Effector memory CD8-positive, alpha-beta T cell (primary cell): ENCODE results near the gene TRIM29.

Source experiments
- ATAC-seq: fragments of 150-1000 bp; cut with Tn5 transposase; replicated peaks from 2 replicates; pipeline ENCODE4 v1.10.0; 2021; ENCODE audit warnings: mild to moderate bottlenecking, moderate library complexity
- DNase-seq, 3 experiments: peaks; one replicate each; pipeline ENCODE4 v3.0.0; 2021
- H3K27ac Mint-ChIP-seq, 2 donors: one replicate each; pipeline ENCODE4 v1.8.0; 2022; ENCODE audit warnings: mild to moderate bottlenecking in 2 of 2, mixed read lengths in 2 of 2, moderate library complexity in 2 of 2
- H3K27me3 Mint-ChIP-seq, 2 donors: one replicate each; pipeline ENCODE4 v1.8.0; 2022; ENCODE audit warnings: mixed read lengths in 2 of 2
- H3K36me3 Mint-ChIP-seq: one replicate; pipeline ENCODE4 v1.8.0; 2022; ENCODE audit warnings: mild to moderate bottlenecking, moderate library complexity, mixed read lengths; ENCODE audit not compliant: insufficient read depth
- H3K4me1 Mint-ChIP-seq, 2 donors: one replicate each; pipeline ENCODE4 v1.8.0; 2022; ENCODE audit warnings: low read depth in 2 of 2, mixed read lengths in 2 of 2
- H3K4me3 Mint-ChIP-seq, 2 donors: one replicate each; pipeline ENCODE4 v1.8.0; 2022; ENCODE audit warnings: mild to moderate bottlenecking in 2 of 2, mixed read lengths in 2 of 2, moderate library complexity in 2 of 2
- H3K9me3 Mint-ChIP-seq, 2 donors: one replicate each; pipeline ENCODE4 v1.8.0; 2022; ENCODE audit warnings: mixed read lengths in 2 of 2

Gene TRIM29

DNA sequence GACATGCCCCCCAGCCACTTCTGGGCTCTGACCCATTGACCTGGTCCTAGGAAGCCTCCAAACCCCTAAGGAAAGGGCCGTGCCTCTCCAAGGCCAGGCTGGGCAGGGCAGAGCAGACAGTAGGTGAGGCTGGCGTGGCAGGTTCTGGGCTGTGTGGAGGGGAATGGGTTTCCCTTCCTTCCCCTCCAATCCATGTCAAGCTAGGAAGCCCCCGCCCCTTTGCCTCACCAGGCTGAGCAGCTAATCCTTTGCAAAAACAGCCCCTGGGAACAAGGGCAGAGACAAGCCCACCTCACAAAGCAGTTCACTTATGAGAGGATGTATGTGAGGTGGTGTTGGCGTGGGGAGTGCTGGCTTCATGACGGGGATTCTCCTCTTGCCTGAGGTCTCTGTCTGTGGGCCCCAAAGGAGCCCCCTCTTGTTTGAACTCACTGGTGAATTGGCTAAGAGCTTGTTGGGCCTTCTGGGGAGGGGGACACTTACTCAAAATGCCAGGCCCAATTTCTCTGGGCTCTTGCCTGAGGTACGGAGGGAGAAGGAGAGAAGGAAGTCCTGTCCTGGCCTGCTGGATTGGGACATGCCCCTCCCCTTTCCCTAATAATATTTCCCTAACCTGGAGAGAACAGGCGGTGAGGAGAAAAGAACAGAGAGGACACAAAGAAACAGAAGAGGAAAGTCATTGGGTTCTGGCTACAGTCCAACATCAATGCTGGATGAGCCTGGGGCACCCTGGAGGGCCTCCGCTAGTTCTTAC lies 1.6 kb upstream of the TRIM29 start:
- Mint-ChIP-seq H3K36me3 (peaks cover 3% of the 10 kb centered on the region), H3K4me3 (no peak overlapping the region), H3K9me3 (no peaks in the 10 kb centered on the region), H3K4me1 (no peaks in the 10 kb centered on the region), H3K27me3 (peaks cover 36 to 59% of the 10 kb centered on the region in 2 donors), H3K27ac (no peak overlapping the region)
- no peak for DNase-seq
- ATAC-seq, result no peak

DNA sequence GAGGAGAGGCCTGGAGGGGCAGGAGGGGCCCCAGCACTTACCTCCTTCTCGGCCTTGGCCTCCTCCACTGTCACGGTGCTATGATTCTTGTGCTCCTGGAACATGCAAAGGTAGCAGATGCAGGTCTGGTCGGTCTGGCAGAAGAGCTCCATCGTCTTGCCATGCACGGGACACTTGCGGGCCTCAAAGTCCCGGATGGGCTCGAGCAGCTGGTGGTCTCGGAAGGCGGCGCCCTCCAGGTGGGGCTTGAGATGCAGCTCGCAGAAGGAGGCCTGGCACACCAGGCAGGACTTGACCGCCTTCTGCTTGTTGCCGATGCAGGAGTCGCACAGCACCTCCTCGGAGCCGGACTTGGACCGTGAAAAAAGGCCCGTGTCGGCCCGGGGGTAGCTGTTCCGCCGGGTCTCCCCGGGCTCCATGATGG lies 714 bp downstream of the TRIM29 start:
- ATAC-seq (no peak), DNase-seq (no peak)
- peaks cover 36 to 61% of the 10 kb centered on the region in 2 donors for H3K27me3 Mint-ChIP-seq
- H3K36me3 Mint-ChIP-seq, result no peaks in the 10 kb centered on the region
- no peak overlapping the region for H3K4me3 Mint-ChIP-seq
- H3K9me3 Mint-ChIP-seq, result no peaks in the 10 kb centered on the region
- no peaks in the 10 kb centered on the region for H3K4me1 Mint-ChIP-seq
- no peak overlapping the region for H3K27ac Mint-ChIP-seq

DNA sequence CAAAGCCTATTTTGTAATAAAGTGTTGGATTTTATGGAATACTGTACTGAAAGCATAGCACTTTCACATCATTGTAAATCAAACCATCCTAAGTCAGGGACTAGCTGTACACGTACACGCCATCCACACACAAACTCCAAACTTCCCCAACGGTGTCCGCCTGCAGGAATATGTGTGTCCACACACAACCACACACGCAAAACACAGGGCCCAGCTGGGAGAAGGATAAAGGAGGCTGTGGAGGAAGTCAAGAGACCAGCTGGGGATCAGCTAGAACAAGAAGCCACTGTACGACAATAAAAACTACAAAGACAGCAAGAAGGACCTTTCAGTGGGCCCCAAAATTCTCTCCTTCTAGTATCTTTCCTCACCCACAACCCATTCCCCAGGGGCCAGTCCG lies 1.6 kb downstream of the TRIM29 start:
- no peak for DNase-seq
- H3K9me3 Mint-ChIP-seq, result no peaks in the 10 kb centered on the region

DNA sequence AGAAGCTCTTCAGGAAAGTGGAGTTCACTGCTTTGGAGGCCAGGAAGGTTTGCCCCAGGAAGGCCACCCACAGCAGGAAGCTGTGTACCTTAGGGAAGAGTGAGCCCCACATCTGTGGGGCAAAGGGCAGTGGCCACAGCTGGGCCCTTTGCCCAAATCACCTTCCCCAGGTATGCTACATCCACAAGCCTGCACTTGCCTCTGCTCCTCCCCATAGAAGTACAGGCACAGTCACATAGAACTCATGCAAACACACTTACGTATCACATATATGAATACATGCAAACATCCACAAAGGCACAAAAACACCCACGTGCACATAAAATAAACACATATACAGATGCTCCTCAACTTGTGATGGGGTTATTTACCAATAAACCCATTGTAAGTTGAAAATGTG lies 2.1 kb downstream of the TRIM29 start:
- H3K27me3 Mint-ChIP-seq, result peaks cover 22 to 50% of the 10 kb centered on the region in 2 donors
- H3K9me3 Mint-ChIP-seq, result no peaks in the 10 kb centered on the region
- no peak overlapping the region for H3K4me3 Mint-ChIP-seq
- no peaks in the 10 kb centered on the region for H3K36me3 Mint-ChIP-seq
- DNase-seq, result no peak
- H3K27ac Mint-ChIP-seq, result no peak overlapping the region
- H3K4me1 Mint-ChIP-seq, result no peaks in the 10 kb centered on the region
- ATAC-seq, result no peak

More for the DNA sequence above, 1.6 kb downstream of the TRIM29 start:
- Mint-ChIP-seq H3K4me3 (no peak overlapping the region), H3K36me3 (no peaks in the 10 kb centered on the region), H3K27me3 (peaks cover 27 to 53% of the 10 kb centered on the region in 2 donors), H3K27ac (peak overlapping the region in 1 of 2 donors; percentile 20), H3K4me1 (no peaks in the 10 kb centered on the region)
- no peak for ATAC-seq

DNA sequence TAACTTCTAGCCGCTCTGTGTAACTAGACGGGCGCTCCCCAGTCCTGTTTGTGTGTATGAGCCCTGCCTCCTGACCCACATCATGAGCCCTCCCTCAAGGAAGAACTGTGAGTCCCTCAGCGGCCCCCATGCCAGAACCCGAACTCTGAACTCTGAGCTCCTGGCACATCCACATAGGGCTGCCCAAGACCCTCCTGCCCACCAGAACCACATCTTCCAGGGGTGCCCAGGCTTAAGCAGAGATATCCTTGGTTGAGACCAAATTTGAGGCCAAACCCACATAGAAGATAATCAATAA lies 3.0 kb downstream of the TRIM29 start:
- Mint-ChIP-seq H3K9me3 (no peaks in the 10 kb centered on the region), H3K4me3 (no peak overlapping the region), H3K27me3 (peaks cover 13 to 40% of the 10 kb centered on the region in 2 donors), H3K36me3 (peaks cover 4% of the 10 kb centered on the region), H3K27ac (no peak overlapping the region), H3K4me1 (no peaks in the 10 kb centered on the region)
- no peak for DNase-seq
- no peak for ATAC-seq

DNA sequence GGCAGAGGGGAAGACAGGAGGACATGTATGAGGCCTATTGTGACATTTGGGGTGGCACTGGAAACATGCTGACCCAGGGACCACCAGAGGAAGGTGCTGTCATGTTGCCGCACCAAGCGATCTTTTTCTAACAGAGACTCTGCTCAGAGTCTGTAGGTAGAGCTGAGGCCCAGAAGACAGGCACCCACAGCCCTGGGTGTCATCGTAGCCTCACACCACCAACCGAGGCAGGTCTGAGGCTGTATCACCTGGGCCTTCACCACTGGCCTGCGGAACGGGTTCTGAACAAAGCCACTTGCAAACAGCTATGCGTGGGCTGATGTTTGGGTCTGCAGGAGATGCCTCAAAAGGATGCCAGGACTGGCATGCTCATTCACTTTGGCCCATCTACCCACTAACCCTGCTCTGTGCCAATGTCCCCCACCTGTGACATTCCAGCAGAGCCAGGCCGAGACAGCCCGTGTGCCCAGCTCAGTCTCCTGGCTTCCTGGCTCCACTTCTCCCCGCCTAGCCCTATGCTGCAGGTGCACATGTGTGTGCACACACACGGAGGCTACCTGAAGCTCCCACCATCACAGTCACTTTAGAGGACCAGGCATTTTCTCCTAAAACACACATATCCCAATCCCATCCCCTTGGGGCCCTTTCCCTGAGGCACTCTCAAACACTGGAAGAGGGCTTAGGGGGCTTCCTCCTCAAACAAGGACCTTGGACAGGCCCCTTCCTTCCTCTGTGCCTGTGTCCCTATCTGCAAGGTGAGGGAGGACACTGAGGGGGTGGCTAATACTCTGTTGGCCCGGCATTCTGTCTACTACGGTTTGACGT lies 3.6 kb downstream of the TRIM29 start:
- Mint-ChIP-seq H3K27me3 (peaks cover 8 to 35% of the 10 kb centered on the region in 2 donors), H3K9me3 (no peaks in the 10 kb centered on the region), H3K27ac (no peak overlapping the region), H3K4me3 (no peak overlapping the region), H3K4me1 (no peaks in the 10 kb centered on the region), H3K36me3 (peaks cover 4% of the 10 kb centered on the region)
- DNase-seq (no peak), ATAC-seq (no peak)

DNA sequence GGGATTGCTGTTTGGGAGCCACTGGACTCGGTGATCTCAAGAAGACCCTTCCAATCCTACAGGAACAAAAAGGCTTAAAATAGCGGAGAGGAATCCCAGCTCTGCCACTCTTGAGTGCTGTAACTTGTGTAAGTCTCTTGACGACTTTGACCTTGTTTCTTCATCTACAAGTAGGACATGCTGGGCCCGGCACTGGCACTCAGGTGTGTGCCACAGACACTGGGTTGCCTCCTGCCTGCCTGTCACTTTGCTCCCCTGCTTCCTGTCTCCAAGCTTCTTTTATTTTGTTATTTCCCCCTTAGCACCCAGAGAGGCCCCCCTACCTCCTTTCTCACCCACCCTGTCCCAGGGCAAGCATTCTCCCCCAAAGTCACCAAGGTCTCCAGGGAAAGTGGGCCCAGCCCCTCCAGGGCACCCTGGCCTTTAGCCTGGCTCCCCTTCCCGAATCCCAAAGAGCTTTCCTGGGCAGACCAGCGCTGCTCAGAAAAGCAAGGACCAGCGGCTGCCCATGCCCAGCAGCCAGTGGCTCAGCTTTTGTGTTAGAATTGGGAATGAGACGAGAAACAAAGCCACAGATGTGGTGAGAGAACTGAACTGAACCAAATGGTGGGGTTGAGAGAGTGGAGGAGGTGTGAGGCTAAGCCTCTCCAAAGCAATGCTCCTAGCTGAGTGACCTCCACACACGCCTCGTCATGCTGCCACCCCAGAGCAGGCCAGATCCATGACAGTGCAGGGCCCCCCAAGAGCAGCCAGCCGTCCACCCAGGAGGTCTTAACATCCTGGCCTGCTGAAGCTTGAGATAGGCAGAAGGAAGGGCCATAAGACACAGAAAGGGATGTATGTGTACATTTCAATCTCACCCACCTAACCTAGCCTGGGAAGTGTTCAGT lies 4.5 kb downstream of the TRIM29 start:
- peaks cover 8 to 40% of the 10 kb centered on the region in 2 donors for H3K27me3 Mint-ChIP-seq
- H3K4me3 Mint-ChIP-seq, result no peak overlapping the region
- H3K36me3 Mint-ChIP-seq, result peaks cover 4% of the 10 kb centered on the region
- H3K4me1 Mint-ChIP-seq, result no peaks in the 10 kb centered on the region
- H3K27ac Mint-ChIP-seq, result no peak overlapping the region
- DNase-seq (no peak), ATAC-seq (no peak)
- H3K9me3 Mint-ChIP-seq, result no peaks in the 10 kb centered on the region

DNA sequence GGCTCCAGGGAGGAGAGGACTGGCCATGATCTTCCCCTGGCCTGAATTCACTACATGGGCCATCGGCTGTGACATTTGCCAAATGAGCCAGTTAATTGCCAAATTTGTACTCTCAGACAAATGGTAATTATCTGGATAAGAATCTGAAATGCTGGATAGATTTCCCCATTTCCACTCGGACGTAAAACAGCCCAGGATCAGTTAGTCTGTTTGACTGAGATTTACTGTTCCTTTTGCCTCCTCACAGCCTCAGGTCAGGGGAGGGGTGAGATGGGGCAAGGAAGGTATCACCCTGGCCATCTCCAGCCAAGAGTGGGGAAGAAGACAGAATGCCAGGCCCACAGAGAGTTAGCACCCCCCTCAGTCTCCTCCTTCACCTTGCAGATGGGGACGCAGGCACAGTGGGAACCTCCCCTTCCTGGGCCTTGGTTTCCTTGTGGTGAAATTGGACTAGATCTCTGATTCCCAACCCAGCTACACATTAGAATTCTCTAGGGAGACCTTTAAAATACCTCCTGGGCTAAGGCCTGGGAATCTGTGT lies 5.2 kb downstream of the TRIM29 start:
- no peak for DNase-seq
- H3K27ac Mint-ChIP-seq, result no peak overlapping the region
- no peak overlapping the region for H3K4me3 Mint-ChIP-seq
- H3K27me3 Mint-ChIP-seq, result peaks cover 13 to 48% of the 10 kb centered on the region in 2 donors
- ATAC-seq, result no peak
- H3K4me1 Mint-ChIP-seq, result no peaks in the 10 kb centered on the region
- no peaks in the 10 kb centered on the region for H3K9me3 Mint-ChIP-seq
- H3K36me3 Mint-ChIP-seq, result peaks cover 4% of the 10 kb centered on the region

DNA sequence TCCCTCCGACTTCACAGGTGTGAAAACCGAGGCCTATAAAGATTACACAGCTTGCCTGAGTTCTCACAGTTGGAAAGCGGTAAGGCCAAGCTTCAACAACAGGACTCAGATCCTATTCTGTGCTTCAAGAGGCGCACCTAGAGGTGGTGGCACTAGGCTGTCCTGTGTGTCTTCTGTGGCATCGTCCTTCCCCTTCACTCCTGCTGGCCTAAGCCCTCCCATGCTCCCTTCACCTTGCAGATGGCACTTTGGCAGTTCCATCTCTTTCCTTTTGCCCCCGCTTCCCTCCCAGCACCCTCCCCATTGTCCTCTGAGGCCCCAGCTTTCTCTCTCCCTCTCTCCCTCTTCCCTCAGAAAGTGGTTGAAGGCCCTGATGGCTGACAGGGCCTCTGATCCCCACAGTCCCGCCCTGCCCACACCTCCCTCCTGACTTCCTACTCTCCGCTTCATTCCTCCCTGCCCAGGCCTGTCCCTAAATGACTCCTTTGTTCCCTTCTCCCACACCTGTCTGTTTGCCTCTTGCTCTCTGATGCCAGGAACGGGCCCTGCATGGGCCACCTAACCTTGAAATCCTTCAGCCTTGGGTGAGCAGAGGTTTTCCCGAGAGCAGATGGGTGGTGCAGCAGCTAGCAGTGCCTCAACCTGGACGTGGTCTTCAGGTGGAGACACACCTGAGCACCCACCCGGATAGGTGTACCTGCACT lies 5.8 kb downstream of the TRIM29 start:
- Mint-ChIP-seq H3K9me3 (no peaks in the 10 kb centered on the region), H3K27ac (no peak overlapping the region), H3K36me3 (peaks cover 4% of the 10 kb centered on the region), H3K4me3 (no peak overlapping the region), H3K27me3 (peaks cover 14 to 53% of the 10 kb centered on the region in 2 donors), H3K4me1 (no peaks in the 10 kb centered on the region)
- DNase-seq (no peak), ATAC-seq (no peak)

DNA sequence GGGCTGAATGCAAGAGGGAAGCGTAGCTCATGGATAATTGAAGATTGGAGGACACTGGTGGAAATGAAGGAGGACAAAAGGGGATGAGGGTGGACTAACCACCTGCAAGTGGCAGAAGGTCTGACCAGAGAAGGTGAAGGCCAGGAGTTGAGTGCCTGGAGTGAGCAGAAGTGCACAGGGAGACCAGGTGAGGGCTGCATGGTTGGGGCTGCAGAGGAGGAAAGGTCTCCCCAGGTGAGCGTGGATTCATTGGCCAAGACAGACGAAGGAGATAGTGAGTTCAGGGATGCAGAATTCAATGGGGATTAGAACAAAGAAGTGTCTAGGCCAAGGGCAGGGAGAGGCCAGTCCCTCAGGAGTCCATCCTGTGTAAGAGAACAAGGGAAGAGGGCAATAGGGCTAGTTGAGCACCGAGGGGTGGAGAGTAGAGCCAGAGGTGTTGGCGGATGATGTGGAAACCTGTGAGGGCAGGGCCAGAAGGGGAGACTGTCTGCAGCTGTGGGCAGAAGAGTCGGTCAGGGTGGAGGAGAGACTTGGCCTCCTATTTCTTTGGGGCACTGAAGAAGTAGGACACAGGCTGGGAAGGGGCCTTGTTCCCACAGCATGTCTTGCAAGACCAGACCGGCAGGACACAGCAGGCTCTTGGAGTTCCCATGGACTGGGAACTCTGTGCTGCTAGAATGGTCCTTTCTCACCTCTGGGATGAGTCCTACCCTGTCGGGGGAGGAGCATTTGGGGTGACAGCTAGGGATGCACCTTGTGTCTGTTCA lies 6.7 kb downstream of the TRIM29 start:
- DNase-seq (no peak), ATAC-seq (no peak)
- Mint-ChIP-seq H3K4me1 (no peaks in the 10 kb centered on the region), H3K27me3 (peaks cover 14 to 45% of the 10 kb centered on the region in 2 donors), H3K27ac (no peak overlapping the region), H3K4me3 (no peak overlapping the region), H3K36me3 (peaks cover 4% of the 10 kb centered on the region), H3K9me3 (no peaks in the 10 kb centered on the region)

DNA sequence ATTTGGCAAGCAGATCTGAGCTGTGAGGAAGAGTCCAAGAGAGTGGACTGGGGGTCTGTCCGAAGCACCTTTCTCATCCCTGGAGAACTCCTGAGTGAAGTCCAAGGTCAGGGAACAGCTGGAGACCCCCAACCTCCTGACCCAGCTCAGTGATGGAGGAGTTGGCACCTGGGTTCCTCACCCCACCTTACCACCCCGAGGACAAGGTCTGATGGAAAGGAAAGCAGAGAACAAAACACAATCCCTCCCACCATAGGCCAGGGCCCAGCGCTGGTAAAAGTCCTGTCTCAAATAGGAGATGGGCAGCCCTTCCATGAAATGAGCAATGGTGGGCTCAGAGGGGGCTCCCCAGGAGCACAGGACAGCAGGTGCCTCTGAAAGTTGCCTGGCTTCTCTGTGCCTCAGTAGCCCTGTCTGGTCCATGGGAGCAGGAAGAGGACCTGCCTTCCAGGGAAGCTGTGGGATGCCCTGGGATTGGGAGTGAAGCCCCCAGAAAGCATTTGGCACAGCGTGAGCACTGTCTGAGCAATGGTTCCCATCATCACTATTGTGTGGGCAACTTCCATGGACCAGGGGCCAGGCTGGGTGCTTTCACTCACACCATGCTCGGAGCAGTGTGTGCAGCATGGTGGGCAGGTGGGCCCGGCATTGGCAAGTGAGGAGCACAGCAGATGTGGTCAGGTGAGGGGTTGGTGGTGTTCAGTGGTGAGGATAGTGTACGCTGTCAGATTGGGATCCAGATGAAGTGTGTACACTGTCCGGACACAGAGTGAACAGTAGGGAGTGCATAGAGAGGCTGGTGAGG lies 7.5 kb downstream of the TRIM29 start:
- no peak for ATAC-seq
- Mint-ChIP-seq H3K27ac (no peak overlapping the region), H3K4me1 (no peaks in the 10 kb centered on the region), H3K9me3 (no peaks in the 10 kb centered on the region), H3K36me3 (peaks cover 4% of the 10 kb centered on the region), H3K4me3 (no peak overlapping the region), H3K27me3 (peaks cover 14 to 41% of the 10 kb centered on the region in 2 donors)
- DNase-seq, result no peak

DNA sequence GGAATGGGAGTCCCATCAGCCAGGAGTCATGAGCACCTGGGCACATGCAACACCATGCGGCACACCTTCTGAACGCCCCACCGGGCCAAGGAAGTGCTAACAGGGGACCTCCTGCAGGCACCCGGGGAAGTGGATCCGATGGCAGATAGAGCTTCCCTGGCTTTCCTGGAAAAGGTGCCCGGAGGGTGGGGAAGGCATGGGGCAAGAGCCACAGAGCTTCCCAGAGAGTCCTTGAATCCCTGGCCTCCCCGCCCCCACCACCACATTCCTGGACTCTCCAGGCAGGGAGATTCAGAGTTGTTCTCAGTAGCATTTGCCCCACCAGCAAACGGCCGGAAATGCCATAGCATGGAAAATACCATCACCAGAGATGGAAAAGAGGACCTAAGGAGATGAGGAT lies 8.3 kb downstream of the TRIM29 start:
- peaks cover 4% of the 10 kb centered on the region for H3K36me3 Mint-ChIP-seq
- ATAC-seq (no peak), DNase-seq (no peak)
- H3K4me3 Mint-ChIP-seq, result no peak overlapping the region
- H3K4me1 Mint-ChIP-seq, result no peaks in the 10 kb centered on the region
- H3K9me3 Mint-ChIP-seq, result no peaks in the 10 kb centered on the region
- H3K27ac Mint-ChIP-seq, result no peak overlapping the region
- H3K27me3 Mint-ChIP-seq, result peaks cover 9 to 35% of the 10 kb centered on the region in 2 donors
